Measurements from ENCODE around the gene ODAD3. TPM values are rescaled to one million over a fixed set of nuclear protein-coding genes. Genes with fewer than 3 reads are reported as not detected.

ODAD3 gene
- total and polyA plus RNA-seq, 2 of the 13 experiments (the other 11 are each of a cell fraction or from before 2014, with no cell fraction given): 0.04 to 0.08 TPM

- TF ChIP-seq ZNF782 (CRISPR knock-in tag; IDR thresholded peaks at IDR 0.05; ENCODE audit: borderline replicate concordance) (peak; percentile 25; the same call in 1 of the 2 replicates), NR2F1 (CRISPR knock-in tag; IDR thresholded peaks at IDR 0.05) (peak; percentile 35 to 40; a peak in 1 of 4 replicates), SOX5 (CRISPR knock-in tag; IDR thresholded peaks at IDR 0.05; ENCODE audit: borderline replicate concordance) (no peak; the same call in 1 of the 2 replicates), MAF1 (CRISPR knock-in tag; IDR thresholded peaks at IDR 0.05; ENCODE audit: borderline replicate concordance) (no peak), ZNF225 (CRISPR knock-in tag; IDR thresholded peaks at IDR 0.05) (0 out of 2 replicates have a peak, but pooled peaks have one; percentile 59), ZFP37 (CRISPR knock-in tag; IDR thresholded peaks at IDR 0.05; ENCODE audit: borderline replicate concordance) (no peak; the same call in 1 of the 2 replicates), POLR2G (IDR thresholded peaks at IDR 0.05; ENCODE audit: low read depth, low read length) (peak; percentile 53; the same call in 1 of the 2 replicates), TFDP2 (CRISPR knock-in tag; IDR thresholded peaks at IDR 0.05) (peak; percentile 40; the same call in 1 of the 2 replicates), KDM5B (CRISPR knock-in tag; IDR thresholded peaks at IDR 0.05; ENCODE audit: borderline replicate concordance) (0 out of 2 replicates have a peak, but pooled peaks have one; percentile 33), ZNF101 (CRISPR knock-in tag; IDR thresholded peaks at IDR 0.05; ENCODE audit: borderline replicate concordance, low read depth) (no peak), MLLT10 (CRISPR knock-in tag; IDR thresholded peaks at IDR 0.05) (no peak), ARNTL (CRISPR knock-in tag; IDR thresholded peaks at IDR 0.05) (0 out of 2 replicates have a peak, but pooled peaks have one; percentile 26), ZNF549 (CRISPR knock-in tag; IDR thresholded peaks at IDR 0.05) (no peak), ZFP1 (CRISPR knock-in tag; IDR thresholded peaks at IDR 0.05) (no peak)
- TF ChIP-seq, protein P1, sequence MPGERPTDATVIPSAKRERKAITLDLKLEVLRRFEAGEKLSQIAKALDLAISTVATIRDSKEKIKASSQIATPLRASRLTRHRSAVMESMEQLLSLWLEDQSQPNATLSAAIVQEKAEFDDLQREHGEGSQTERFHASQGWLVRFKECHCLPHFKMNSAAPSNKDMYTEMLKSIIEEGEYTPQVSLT (CRISPR knock-in tag; IDR thresholded peaks at IDR 0.05; ENCODE audit: borderline replicate concordance, low read depth): no peak
- TF ChIP-seq, protein P2, sequence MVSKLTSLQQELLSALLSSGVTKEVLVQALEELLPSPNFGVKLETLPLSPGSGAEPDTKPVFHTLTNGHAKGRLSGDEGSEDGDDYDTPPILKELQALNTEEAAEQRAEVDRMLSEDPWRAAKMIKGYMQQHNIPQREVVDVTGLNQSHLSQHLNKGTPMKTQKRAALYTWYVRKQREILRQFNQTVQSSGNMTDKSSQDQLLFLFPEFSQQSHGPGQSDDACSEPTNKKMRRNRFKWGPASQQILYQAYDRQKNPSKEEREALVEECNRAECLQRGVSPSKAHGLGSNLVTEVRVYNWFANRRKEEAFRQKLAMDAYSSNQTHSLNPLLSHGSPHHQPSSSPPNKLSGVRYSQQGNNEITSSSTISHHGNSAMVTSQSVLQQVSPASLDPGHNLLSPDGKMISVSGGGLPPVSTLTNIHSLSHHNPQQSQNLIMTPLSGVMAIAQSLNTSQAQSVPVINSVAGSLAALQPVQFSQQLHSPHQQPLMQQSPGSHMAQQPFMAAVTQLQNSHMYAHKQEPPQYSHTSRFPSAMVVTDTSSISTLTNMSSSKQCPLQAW (CRISPR knock-in tag; IDR thresholded peaks at IDR 0.05): no peak
- TF ChIP-seq, protein P3, sequence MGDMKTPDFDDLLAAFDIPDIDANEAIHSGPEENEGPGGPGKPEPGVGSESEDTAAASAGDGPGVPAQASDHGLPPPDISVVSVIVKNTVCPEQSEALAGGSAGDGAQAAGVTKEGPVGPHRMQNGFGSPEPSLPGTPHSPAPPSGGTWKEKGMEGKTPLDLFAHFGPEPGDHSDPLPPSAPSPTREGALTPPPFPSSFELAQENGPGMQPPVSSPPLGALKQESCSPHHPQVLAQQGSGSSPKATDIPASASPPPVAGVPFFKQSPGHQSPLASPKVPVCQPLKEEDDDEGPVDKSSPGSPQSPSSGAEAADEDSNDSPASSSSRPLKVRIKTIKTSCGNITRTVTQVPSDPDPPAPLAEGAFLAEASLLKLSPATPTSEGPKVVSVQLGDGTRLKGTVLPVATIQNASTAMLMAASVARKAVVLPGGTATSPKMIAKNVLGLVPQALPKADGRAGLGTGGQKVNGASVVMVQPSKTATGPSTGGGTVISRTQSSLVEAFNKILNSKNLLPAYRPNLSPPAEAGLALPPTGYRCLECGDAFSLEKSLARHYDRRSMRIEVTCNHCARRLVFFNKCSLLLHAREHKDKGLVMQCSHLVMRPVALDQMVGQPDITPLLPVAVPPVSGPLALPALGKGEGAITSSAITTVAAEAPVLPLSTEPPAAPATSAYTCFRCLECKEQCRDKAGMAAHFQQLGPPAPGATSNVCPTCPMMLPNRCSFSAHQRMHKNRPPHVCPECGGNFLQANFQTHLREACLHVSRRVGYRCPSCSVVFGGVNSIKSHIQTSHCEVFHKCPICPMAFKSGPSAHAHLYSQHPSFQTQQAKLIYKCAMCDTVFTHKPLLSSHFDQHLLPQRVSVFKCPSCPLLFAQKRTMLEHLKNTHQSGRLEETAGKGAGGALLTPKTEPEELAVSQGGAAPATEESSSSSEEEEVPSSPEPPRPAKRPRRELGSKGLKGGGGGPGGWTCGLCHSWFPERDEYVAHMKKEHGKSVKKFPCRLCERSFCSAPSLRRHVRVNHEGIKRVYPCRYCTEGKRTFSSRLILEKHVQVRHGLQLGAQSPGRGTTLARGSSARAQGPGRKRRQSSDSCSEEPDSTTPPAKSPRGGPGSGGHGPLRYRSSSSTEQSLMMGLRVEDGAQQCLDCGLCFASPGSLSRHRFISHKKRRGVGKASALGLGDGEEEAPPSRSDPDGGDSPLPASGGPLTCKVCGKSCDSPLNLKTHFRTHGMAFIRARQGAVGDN (CRISPR knock-in tag; IDR thresholded peaks at IDR 0.05): peak; percentile 73
- TF ChIP-seq, protein P4, sequence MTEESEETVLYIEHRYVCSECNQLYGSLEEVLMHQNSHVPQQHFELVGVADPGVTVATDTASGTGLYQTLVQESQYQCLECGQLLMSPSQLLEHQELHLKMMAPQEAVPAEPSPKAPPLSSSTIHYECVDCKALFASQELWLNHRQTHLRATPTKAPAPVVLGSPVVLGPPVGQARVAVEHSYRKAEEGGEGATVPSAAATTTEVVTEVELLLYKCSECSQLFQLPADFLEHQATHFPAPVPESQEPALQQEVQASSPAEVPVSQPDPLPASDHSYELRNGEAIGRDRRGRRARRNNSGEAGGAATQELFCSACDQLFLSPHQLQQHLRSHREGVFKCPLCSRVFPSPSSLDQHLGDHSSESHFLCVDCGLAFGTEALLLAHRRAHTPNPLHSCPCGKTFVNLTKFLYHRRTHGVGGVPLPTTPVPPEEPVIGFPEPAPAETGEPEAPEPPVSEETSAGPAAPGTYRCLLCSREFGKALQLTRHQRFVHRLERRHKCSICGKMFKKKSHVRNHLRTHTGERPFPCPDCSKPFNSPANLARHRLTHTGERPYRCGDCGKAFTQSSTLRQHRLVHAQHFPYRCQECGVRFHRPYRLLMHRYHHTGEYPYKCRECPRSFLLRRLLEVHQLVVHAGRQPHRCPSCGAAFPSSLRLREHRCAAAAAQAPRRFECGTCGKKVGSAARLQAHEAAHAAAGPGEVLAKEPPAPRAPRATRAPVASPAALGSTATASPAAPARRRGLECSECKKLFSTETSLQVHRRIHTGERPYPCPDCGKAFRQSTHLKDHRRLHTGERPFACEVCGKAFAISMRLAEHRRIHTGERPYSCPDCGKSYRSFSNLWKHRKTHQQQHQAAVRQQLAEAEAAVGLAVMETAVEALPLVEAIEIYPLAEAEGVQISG (CRISPR knock-in tag; IDR thresholded peaks at IDR 0.05): peak; percentile 37
These were observed 59.6 kb downstream of the ODAD3 start (continued) for GRCh38 chr19:11375143-11375948.
